ENCODE measurements around the gene COG3.
A peak's percentile ranks its signal among the peaks of the same experiment; 100 is the strongest.
"Not testable (repeated sequence)": the region's sequence is repeated elsewhere in the genome, so short reads cannot be mapped to it uniquely, and the experiment has no call there.

Gene COG3

GRCh38 chr13:45464687-45465453, at the start of gene COG3:
Gene COG3 (plus strand): TSS chr13:45464939. CDS start chr13:45465037, 98 bp downstream.
- DNase-seq (ENCODE audit: low read depth in 3 of 3, low spot score in 1 of 3) = peak; percentile 80 to 92 (median 88)

DNA sequence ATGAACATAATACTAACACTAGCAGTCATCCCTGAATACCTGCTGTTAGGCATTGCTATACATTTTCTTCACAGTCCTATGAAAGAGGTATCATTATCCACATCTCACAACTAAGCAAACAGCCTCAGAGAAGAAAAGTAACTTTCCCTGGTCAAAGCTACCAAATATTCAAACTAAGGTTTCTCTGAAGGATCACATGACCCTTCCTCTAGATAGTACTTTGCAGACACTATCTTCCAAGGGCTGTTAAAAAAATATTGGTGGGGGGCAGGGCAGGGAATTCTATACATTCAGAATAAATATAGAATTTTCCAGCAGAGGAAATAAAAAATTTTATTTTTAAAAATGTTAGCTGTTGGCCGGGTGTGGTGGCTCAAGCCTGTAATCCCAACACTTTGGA, 49.6 kb upstream of the COG3 start:
- no peak for DNase-seq (ENCODE audit: low read depth in 3 of 3, low spot score in 1 of 3)

DNA sequence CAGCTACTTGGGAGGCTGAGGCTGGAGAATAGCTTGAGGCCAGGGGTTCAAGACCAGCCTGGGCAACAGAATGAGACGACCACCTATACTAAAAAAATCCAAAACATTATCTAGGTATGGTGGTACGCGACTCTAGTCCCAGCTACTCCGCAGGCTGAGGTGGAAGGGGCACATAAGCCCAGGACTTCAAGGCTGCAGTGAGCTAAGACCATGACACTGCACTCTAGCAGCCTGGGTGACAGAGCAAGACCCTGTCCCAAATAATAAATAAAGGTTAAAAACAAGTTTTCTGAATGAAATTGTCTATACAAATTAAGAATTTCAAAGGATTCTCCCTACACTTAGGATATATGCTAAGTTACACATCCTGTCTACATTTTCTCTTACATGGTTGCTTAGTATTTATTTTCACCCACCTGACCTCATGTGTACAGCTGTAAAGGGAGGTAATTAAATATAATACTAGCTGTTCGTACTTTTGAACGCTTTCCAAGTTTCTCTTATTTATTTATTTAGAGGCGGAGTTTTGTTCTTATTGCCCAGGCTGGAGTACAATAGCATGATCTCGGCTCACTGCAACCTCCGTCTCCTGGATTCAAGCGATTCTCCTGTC, 48.1 kb upstream of the COG3 start:
- DNase-seq (ENCODE audit: low read depth in 3 of 3, low spot score in 1 of 3) = no peak

DNA sequence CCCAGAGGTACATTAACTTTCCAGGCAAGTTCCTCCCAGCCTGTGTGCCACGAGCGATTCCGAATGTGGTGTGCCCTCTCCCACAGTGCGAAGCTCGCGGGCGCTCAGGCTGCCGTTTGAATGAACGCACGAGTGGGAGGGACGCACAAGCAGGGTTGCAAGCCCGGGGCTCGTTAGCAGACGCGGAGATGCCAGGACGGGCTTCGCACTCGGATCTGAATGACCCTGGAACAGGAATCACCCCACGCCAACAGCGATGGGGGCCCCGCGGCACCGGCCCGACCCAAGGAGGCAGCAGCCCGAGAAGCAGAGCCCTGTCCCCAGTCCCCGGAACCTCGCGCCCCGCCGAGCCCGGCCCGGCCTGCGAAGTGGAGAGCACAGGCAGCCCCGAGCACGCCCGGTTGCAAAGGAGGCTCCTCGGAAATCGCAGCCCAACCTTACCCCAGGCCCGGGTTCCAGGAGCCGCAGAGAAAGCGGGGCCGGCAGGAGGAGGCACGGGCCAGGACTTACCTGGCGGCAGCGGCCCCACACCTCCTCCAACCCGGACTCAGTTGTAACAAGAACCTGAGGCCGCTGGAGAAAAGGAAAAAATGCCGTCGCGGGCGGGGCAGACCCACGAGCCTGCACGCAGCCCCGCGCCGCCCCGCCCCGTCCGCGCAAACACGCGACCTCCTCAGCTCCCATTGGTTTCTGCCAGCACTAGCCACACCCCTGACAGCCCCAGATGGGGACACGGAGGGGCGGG, 46.8 kb upstream of the COG3 start, which contains the start of gene SLC25A30:
TSS of gene SLC25A30 (minus strand) at position 584 of the 745 bp plus-strand sequence. CDS start 6,948 bp downstream, outside the sequence.
- peak; percentile 68 to 82 (median 70) for DNase-seq (ENCODE audit: low read depth in 3 of 3, low spot score in 1 of 3)

DNA sequence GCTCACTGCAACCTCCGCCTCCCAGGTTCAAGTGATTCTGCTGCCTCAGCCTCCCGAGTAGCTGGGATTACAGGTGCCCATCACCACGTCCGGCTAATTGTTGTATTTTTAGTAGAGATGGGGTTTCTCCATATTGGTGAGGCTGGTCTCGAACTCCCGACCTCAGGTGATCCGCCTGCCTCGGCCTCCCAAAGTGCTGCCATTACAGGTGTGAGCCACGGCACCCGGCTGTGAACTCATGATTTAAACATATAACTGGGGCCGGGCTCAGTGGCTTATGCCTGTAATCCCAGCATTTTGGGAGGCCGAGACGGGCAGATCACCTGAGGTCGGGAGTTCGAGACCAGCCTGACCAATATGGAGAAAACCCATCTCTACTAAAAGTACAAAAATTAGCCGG, 45.4 kb upstream of the COG3 start:
- DNase-seq (ENCODE audit: low read depth in 3 of 3, low spot score in 1 of 3) = not testable (repeated sequence)

GRCh38 chr13:45419945-45420344, 44.8 kb upstream of the COG3 start:
- no peak for DNase-seq (ENCODE audit: low read depth in 3 of 3, low spot score in 1 of 3)

DNA sequence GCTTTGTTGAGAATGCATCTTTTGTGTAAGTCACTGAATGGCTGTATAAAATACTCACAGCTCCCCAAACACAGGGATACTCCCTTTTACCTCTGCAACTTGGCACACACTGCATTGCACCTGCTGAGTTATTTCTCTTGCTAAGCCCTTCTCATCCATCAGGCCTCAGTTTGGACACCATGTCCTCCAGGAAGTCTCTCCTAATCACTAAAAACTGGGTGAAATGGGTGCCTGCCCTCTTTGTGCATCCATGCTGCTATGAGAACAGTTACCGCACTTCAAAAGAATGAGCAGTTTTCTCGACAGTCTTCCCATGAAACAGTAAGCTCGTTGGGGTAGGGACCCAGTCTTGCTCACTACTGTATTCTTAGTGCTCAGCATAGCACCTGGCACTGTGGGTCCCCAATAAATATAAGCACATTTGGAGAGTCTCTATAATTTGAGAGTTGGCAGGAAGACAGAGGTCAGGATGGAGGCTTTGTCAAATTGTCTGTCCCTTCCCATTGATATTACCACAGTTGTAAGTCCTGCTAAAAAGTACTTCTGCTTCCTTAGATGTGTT, 41.9 kb upstream of the COG3 start:
- no peak for DNase-seq (ENCODE audit: low read depth in 3 of 3, low spot score in 1 of 3)

DNA sequence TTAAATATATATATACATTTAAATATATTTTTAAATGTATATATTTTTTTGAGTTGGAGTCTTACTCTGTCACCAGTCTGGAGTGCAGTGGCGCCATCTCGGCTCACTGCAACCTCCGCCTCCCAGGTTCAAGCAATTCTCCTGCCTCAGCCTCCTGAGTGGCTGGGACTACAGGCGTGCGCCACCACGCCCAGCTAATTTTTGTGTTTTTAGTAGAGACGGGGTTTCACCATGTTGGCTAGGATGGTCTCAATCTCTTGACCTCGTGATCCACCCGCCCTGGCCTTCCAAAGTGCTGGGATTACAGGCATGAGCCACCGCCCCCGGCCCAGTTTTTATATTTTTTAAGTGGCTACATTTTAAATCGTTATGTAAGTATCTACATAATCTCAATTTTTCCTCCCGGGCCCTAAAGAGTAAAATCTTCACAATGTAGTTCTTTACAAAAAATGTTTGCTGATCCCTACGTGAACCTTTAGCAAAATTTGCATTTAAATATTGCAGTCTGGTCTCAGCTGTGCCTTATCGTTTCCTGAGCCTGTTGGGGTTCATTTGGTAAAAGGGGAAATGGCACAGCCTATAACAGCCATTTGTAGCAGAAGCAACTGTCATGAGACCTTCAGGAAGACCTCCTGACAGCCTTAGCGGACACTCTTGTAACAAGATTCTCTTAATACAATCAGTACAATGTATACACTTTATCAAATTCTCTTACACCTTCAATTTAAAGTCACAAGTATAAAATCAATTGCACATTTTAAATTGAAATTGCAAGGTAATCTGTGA, 38.5 kb upstream of the COG3 start:
- not testable (repeated sequence) for DNase-seq (ENCODE audit: low read depth in 3 of 3, low spot score in 1 of 3)

GRCh38 chr13:45432737-45433380, 31.9 kb upstream of the COG3 start:
- no peak for DNase-seq (ENCODE audit: low read depth in 3 of 3, low spot score in 1 of 3)

DNA sequence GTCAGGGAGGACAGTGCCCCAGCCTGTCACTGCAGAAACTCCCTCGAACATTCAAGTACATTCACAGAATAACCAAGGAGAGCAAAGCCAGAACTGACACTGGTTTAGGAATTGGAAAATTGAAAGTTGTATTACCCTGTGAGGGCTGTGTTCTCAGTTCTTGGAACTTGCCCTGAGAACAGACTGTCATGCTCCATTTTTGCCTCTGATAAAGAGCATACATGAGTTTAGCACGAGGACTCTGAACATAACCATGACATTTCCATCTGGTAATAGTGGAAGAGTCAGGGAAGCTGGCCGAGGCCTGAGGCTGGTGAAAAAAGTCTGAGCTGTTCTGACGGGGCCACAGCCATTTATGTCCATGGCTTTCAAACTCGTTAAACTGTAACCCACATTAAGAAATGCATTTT, 31.4 kb upstream of the COG3 start:
- DNase-seq (ENCODE audit: low read depth in 3 of 3, low spot score in 1 of 3) = no peak

DNA sequence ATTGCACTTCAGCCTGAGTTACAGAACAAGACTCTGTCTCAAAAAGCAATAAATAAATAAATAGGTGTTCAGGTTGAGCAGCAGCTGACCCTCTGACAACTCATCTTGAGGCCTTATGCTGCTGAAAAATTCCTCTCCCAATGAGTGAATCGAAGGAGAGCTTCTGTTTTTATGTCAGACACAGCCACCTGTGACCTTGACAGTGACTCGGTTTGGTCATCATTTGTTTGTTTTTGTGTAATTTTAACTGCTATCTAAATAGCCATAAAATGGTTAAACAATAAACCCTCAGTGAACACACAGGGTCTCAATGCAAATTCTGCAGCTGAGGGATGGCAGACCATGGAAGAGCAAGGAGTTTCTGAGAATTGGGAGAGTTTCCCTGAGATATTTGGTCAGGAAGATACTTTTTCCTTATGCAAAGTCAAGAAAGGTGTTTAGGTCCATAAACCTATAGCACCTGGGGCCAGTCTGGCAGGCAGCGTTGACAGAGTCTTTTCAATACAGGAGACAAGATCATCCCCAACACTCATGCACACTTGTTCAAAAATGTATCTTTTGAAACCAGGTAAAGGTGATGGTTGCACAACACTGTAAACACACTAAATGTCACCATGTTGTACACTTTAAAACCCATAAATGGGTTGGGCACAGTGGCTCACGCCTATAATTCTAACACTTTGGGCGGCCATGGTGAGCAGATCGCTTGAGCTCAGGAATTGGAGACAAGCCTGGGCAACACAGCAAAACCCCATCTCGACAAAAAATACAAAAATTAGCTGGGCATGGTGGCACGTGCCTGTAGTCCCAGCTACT, 30.0 kb upstream of the COG3 start:
- no peak for DNase-seq (ENCODE audit: low read depth in 3 of 3, low spot score in 1 of 3)

DNA sequence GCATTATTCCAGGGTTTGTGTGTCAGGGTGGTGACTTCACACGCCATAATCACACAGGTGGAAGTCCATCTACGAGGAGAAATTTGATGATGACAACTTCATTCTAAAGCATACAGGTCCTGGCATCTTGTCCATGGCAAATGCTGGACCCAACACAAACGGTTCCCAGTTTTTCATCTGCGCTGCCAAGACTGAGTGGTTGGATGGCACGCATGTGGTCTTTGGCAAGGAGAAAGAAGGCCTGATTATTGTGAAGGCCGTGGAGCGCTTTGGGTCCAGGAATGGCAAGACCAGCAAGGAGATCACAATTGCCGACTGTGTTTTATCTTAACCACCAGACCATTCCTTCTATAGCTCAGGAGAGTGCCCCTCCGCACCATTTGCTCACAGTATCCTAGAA, 28.4 kb upstream of the COG3 start:
- DNase-seq (ENCODE audit: low read depth in 3 of 3, low spot score in 1 of 3) = no peak

DNA sequence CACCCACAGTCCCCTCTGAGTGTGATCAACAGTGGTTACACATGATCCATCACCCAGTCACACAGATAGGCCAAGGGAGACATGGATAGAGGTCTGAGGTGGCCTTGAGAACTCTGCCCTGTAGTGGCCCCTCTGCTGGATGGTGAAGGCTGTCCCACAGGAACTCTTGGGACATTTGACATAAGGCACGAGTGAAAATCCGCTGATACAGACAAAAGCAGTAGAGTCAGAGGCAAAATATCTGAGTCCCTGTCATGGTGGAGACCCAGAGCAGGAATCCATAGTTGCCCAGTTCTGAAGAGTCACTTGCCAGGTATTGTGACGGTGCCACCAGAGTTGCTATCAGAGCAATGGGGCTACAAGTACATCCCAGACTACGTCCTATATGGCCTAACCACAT, 27.8 kb upstream of the COG3 start:
- DNase-seq (ENCODE audit: low read depth in 3 of 3, low spot score in 1 of 3) = no peak

- DNase-seq (ENCODE audit: low read depth in 3 of 3, low spot score in 1 of 3) = no peak
Observed at GRCh38 chr13:45437947-45438346, 26.8 kb upstream of the COG3 start.

GRCh38 chr13:45439008-45439407, 25.7 kb upstream of the COG3 start:
- DNase-seq (ENCODE audit: low read depth in 3 of 3, low spot score in 1 of 3) = no peak

DNA sequence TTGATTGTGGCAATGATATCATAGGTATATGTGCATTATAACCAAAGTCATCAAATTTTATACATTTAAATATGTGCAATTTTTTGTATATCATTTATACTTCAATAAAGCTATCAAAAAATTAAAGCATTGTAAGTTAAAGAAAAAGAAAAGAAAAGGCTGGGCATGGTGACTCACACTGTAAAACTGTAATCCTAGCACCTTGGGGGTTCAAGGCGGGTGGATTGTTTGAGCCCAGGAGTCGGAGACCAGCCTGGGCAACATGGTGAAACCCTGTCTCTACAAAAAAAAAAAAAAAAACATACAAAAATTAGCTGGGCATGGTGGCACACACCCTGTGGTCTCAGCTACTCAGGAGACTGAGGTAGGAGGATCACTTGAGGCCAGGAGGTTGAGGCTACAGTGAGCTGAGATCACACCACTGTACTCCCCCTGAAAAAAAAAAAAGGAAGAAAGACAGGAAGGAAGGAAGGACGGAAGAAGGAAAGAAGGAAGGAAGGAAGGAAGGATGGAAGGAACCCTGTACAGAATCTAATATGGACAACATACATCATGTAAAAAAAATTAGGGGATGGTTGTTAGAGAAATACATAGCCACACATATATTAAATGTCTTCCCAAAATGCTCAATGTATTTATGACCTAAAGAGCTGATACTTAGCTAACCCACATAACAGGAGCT, 24.8 kb upstream of the COG3 start:
- no peak for DNase-seq (ENCODE audit: low read depth in 3 of 3, low spot score in 1 of 3)

DNA sequence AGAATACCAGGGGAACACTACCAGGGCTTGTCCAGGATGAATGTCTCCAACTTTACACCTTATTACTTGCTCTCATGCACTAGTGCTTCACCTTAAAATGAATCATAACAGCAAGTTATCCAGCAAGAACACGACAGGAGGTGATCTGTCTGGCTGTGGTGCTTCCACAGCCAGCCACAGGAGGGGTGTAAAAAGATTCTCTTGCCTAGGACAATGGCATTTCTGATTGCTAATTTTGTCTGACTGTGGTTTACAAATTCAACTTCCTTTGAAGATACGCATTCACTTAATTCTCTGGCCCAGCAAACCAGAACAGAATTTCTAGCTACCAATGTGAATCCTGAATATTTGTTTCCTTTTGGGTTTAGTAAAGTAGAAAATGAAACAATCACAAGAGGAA, 23.1 kb upstream of the COG3 start:
- no peak for DNase-seq (ENCODE audit: low read depth in 3 of 3, low spot score in 1 of 3)

- DNase-seq (ENCODE audit: low read depth in 3 of 3, low spot score in 1 of 3) = no peak
Observed at GRCh38 chr13:45445053-45445452, 19.7 kb upstream of the COG3 start.

GRCh38 chr13:45446181-45446580, 18.6 kb upstream of the COG3 start:
- DNase-seq (ENCODE audit: low read depth in 3 of 3, low spot score in 1 of 3) = no peak

All from stimulated activated CD4-positive, alpha-beta T cell treated with anti-CD3 and anti-CD28 coated beads, TNF-alpha, amount 100 ng/mL, for 1 hour (primary cell).